Measurements from ENCODE around the gene DNAJB6.

DNAJB6 gene

GRCh38 chr7:157386979-157387800 is 50.4 kb downstream of the DNAJB6 start:
- peak overlapping the region; percentile 90 for H3K4me2 ChIP-seq (ENCODE audit: low read length)
- no peaks in the 10 kb centered on the region for H3K27me3 ChIP-seq (ENCODE audit: low read depth, low read length)
- H3K79me2 ChIP-seq (ENCODE audit: low read length), result no peaks in the 10 kb centered on the region
- H2AFZ ChIP-seq (ENCODE audit: low read depth, low read length), result peak overlapping the region; percentile 93
- H3K4me1 ChIP-seq (ENCODE audit: low read length), result peaks cover 14% of the 10 kb centered on the region
- TF ChIP-seq CTCF (IDR thresholded peaks at IDR 0.05; ENCODE audit: low read depth, low read length) (peak; percentile 85), EZH2phosphoT487 (IDR thresholded peaks at IDR 0.05; ENCODE audit: low read depth) (no peak)
- H3K9ac ChIP-seq (ENCODE audit: low read length), result peak overlapping the region; percentile 71
- H3K9me3 ChIP-seq (ENCODE audit: insufficient read depth, low read length), result no peaks in the 10 kb centered on the region
- H4K20me1 ChIP-seq (ENCODE audit: insufficient read depth, low read length), result no peaks in the 10 kb centered on the region
- H3K36me3 ChIP-seq (replicated peaks; ENCODE audit: low read depth, low read length), result peaks cover 9% of the 10 kb centered on the region
- H3K4me3 ChIP-seq (ENCODE audit: low read length), result peak overlapping the region; percentile 79
- H3K27ac ChIP-seq (ENCODE audit: low read length), result peak overlapping the region; percentile 75

- H4K20me1 ChIP-seq (ENCODE audit: insufficient read depth, low read length), result no peaks in the 10 kb centered on the region
- H2AFZ ChIP-seq (ENCODE audit: low read depth, low read length), result no peak overlapping the region
- H3K9me3 ChIP-seq (ENCODE audit: insufficient read depth, low read length), result no peaks in the 10 kb centered on the region
- no peaks in the 10 kb centered on the region for H3K27me3 ChIP-seq (ENCODE audit: low read depth, low read length)
- H3K4me3 ChIP-seq (ENCODE audit: low read length), result no peak overlapping the region
- no peak overlapping the region for H3K27ac ChIP-seq (ENCODE audit: low read length)
- peaks cover 9% of the 10 kb centered on the region for H3K36me3 ChIP-seq (replicated peaks; ENCODE audit: low read depth, low read length)
- no peak for TF ChIP-seq EZH2phosphoT487 (IDR thresholded peaks at IDR 0.05; ENCODE audit: low read depth)
- no peak for TF ChIP-seq CTCF (IDR thresholded peaks at IDR 0.05; ENCODE audit: low read depth, low read length)
- 0 out of 2 replicates have a peak, but pooled peaks cover 3% of the 10 kb centered on the region for H3K79me2 ChIP-seq (ENCODE audit: low read length)
- peaks cover 14% of the 10 kb centered on the region for H3K4me1 ChIP-seq (ENCODE audit: low read length)
- H3K9ac ChIP-seq (ENCODE audit: low read length), result no peak overlapping the region
- H3K4me2 ChIP-seq (ENCODE audit: low read length), result no peak overlapping the region
Observed at GRCh38 chr7:157388301-157388700, 51.5 kb downstream of the DNAJB6 start.

GRCh38 chr7:157389951-157390730 is 53.3 kb downstream of the DNAJB6 start:
- Histone ChIP-seq H3K79me2 (ENCODE audit: low read length) (peaks cover 5% of the 10 kb centered on the region; the same call in 1 of the 2 replicates), H3K27ac (ENCODE audit: low read length) (no peak overlapping the region), H3K36me3 (replicated peaks; ENCODE audit: low read depth, low read length) (peaks cover 5% of the 10 kb centered on the region), H3K4me3 (ENCODE audit: low read length) (no peak overlapping the region), H3K9ac (ENCODE audit: low read length) (no peak overlapping the region), H3K27me3 (ENCODE audit: low read depth, low read length) (no peaks in the 10 kb centered on the region), H4K20me1 (ENCODE audit: insufficient read depth, low read length) (no peaks in the 10 kb centered on the region), H2AFZ (ENCODE audit: low read depth, low read length) (no peak overlapping the region), H3K4me1 (ENCODE audit: low read length) (peaks cover 14% of the 10 kb centered on the region), H3K4me2 (ENCODE audit: low read length) (no peak overlapping the region), H3K9me3 (ENCODE audit: insufficient read depth, low read length) (no peaks in the 10 kb centered on the region)
- TF ChIP-seq EZH2phosphoT487 (IDR thresholded peaks at IDR 0.05; ENCODE audit: low read depth) (no peak), CTCF (IDR thresholded peaks at IDR 0.05; ENCODE audit: low read depth, low read length) (no peak)
